B cell (primary cell): ENCODE measurements around the gene MCOLN3. TPM values are rescaled to one million over a fixed set of nuclear protein-coding genes. Genes with fewer than 3 reads are reported as not detected.

Experiments used
- ATAC-seq: fragments of 200-7000 bp; cut with Tn5 transposase; one replicate; pipeline ENCODE4 v1.10.0; 2021; ENCODE audit warnings: low read depth, mild to moderate bottlenecking, moderate number of reproducible peaks, moderate library complexity
- CTCF ChIA-PET: fragments of 350-600 bp; sonication (Branson Sonifier 250); formaldehyde crosslinking; loops from one replicate; lab custom pipeline; 2021; ENCODE audit warnings: antibody characterized with exemption, inconsistent platforms; lab: Charles Lee
- POLR2A ChIA-PET: fragments of 350-600 bp; sonication (Branson Sonifier 250); formaldehyde crosslinking; loops from one replicate; lab custom pipeline; 2021; ENCODE audit warnings: antibody characterized with exemption; lab: Charles Lee
- DNase-seq: peaks from one replicate; pipeline ENCODE4 v3.0.0; 2013
- H2AFZ ChIP-seq: 2 replicates; pipeline ENCODE4 v1.6.1; 2012; ENCODE audit warnings: mild to moderate bottlenecking, low read depth, low read length; ENCODE audit not compliant: insufficient read depth, poor library complexity, severe bottlenecking
- H3K27ac ChIP-seq, 2 donors: 1 replicate in 1 of 2; 2 replicates in 1 of 2; pipeline ENCODE4 v1.5.1; 2012 to 2013; ENCODE audit warnings: low read length in 2 of 2, mild to moderate bottlenecking in 2 of 2, moderate library complexity in 1 of 2
- H3K27me3 ChIP-seq, 4 experiments: fragments of 200-600 bp in 1 of 4; sonication (generic) in 1 of 4; replicated peaks in 1 of 4; 1 replicate in 2 of 4; 2 replicates in 2 of 4; pipeline versions ENCODE4 v1.6.1 to v1.7.0; 2013 to 2016; ENCODE audit warnings: low read length in 3 of 4, mild to moderate bottlenecking in 2 of 4, mixed read lengths in 1 of 4, moderate library complexity in 1 of 4; ENCODE audit not compliant: insufficient read depth in 4 of 4, control insufficient read depth in 3 of 4; ENCODE audit errors: control extremely low read depth in 1 of 4
- H3K36me3 ChIP-seq, 2 experiments: replicated peaks in 1 of 2; 1 replicate in 1 of 2; 2 replicates in 1 of 2; pipeline versions ENCODE4 v1.6.1 to v1.7.1; 2013; ENCODE audit warnings: low read length in 1 of 2; ENCODE audit not compliant: insufficient read depth in 2 of 2, control insufficient read depth in 1 of 2; ENCODE audit errors: control extremely low read depth in 1 of 2, extremely low read depth in 1 of 2
- H3K4me1 ChIP-seq, 2 donors: fragments of 200-600 bp in 1 of 2; sonication (generic) in 1 of 2; 1 replicate in 1 of 2; 2 replicates in 1 of 2; pipeline versions ENCODE4 v1.5.1 to v1.6.1; 2013 to 2017; ENCODE audit warnings: low read length in 2 of 2; ENCODE audit not compliant: control insufficient read depth in 2 of 2, insufficient read depth in 2 of 2
- H3K4me2 ChIP-seq: replicated peaks from 2 replicates; pipeline ENCODE3; 2012; ENCODE audit warnings: mild to moderate bottlenecking, low read depth, low read length; ENCODE audit not compliant: poor library complexity, severe bottlenecking
- H3K4me3 ChIP-seq, 5 experiments: fragments of 200-600 bp in 1 of 5; sonication (generic) in 1 of 5; 1 replicate in 3 of 5; 2 replicates in 2 of 5; pipeline versions ENCODE4 v1.5.1 to v1.7.0; 2011 to 2016; ENCODE audit warnings: low read length in 4 of 5, mild to moderate bottlenecking in 4 of 5, low read depth in 2 of 5, control low read depth in 1 of 5, moderate library complexity in 1 of 5; ENCODE audit not compliant: insufficient read depth in 1 of 5; ENCODE audit errors: control extremely low read depth in 1 of 5, extremely low read depth in 1 of 5
- H3K79me2 ChIP-seq: fragments of 200-600 bp; sonication (generic); one replicate; pipeline ENCODE4 v1.6.0; 2016; ENCODE audit warnings: low read length; ENCODE audit not compliant: control insufficient read depth, insufficient read depth
- H3K9ac ChIP-seq: fragments of 200-600 bp; sonication (generic); 2 replicates; pipeline ENCODE4 v1.6.1; 2017; ENCODE audit warnings: mild to moderate bottlenecking, low read length, moderate library complexity
- H3K9me3 ChIP-seq, 3 donors: one replicate each; pipeline versions ENCODE4 v1.6.1 to v1.7.1; 2013; ENCODE audit warnings: low read length in 2 of 3; ENCODE audit not compliant: control insufficient read depth in 2 of 3, insufficient read depth in 1 of 3; ENCODE audit errors: control extremely low read depth in 1 of 3
- H4K20me1 ChIP-seq: 2 replicates; pipeline ENCODE4 v1.6.0; 2012; ENCODE audit warnings: mild to moderate bottlenecking, low read length; ENCODE audit not compliant: insufficient read depth, control insufficient read depth, poor library complexity, severe bottlenecking
- H3K27ac Mint-ChIP-seq: one replicate; pipeline ENCODE4 v1.8.0; 2021; ENCODE audit warnings: mixed read lengths
- H3K27me3 Mint-ChIP-seq: one replicate; pipeline ENCODE4 v1.8.0; 2021; ENCODE audit warnings: mixed read lengths
- H3K4me1 Mint-ChIP-seq: one replicate; pipeline ENCODE4 v1.8.0; 2021; ENCODE audit warnings: mixed read lengths
- H3K4me3 Mint-ChIP-seq: one replicate; pipeline ENCODE4 v1.8.0; 2021; ENCODE audit warnings: mixed read lengths
- H3K9me3 Mint-ChIP-seq: one replicate; pipeline ENCODE4 v1.8.0; 2022; ENCODE audit warnings: mixed read lengths; ENCODE audit not compliant: insufficient read depth
- CTCF ChIP-seq: fragments of 200-600 bp; IDR thresholded peaks from one replicate; pipeline ENCODE4 v1.8.0; 2022; ENCODE audit warnings: antibody characterized with exemption, mild to moderate bottlenecking
- EZH2 ChIP-seq: IDR thresholded peaks from 2 replicates; pipeline ENCODE4 v1.6.1; 2012; ENCODE audit warnings: borderline replicate concordance, low read depth, mild to moderate bottlenecking, moderate library complexity, low read length; ENCODE audit not compliant: insufficient read depth, poor library complexity, severe bottlenecking
- WGBS: methylation state at CpG from one replicate; pipeline ENCODE4 v1.1.5; 2013; ENCODE audit warnings: missing lambda C conversion rate; ENCODE audit not compliant: insufficient coverage; 5-methylcytosine and 5-hydroxymethylcytosine counted together
- intact Hi-C: fragments of 100-400 bp; cut with micrococcal nuclease; formaldehyde crosslinking; loops from one replicate; pipeline ENCODE4 v1.10.0; 2022
- polyA plus RNA-seq: library from polyadenylated mRNA; depleted of rRNA; stranded (reverse); fragments of >200 nt; gene quantifications from 2 replicates; pipeline ENCODE4 v1.2.3, GENCODE V29; 2012
- total RNA-seq, 2 donors: library from RNA; stranded (reverse); fragments of 120-200 nt in 1 of 2; gene quantifications; 1 replicate in 1 of 2; 2 replicates in 1 of 2; pipeline versions ENCODE4 v1.2.3 to v1.2.4, GENCODE V29; 2013 to 2022

Gene MCOLN3
- total and polyA plus RNA-seq, 2 donors (not counting 1 experiment from before 2014, with no cell fraction given), result 0.10 TPM; not detected in 1

GRCh38 chr1:84982395-84982794, 65.9 kb downstream of the MCOLN3 start:
- no CpG with 5 or more reads among the region's 2 CpGs for WGBS
- Histone ChIP-seq H4K20me1 (no peaks in the 10 kb centered on the region), H3K9me3 (no peaks in the 10 kb centered on the region), H3K4me3 (no peak overlapping the region), H3K9ac (no peak overlapping the region), H3K36me3 (no peaks in the 10 kb centered on the region), H3K79me2 (peaks cover 9% of the 10 kb centered on the region), H3K4me2 (no peak overlapping the region), H2AFZ (no peak overlapping the region), H3K27me3 (no peaks in the 10 kb centered on the region), H3K27ac (no peak overlapping the region), H3K4me1 (peaks cover 10 to 14% of the 10 kb centered on the region in 2 donors)
- Mint-ChIP-seq H3K4me1 (peaks cover 38% of the 10 kb centered on the region), H3K27ac (no peak overlapping the region), H3K9me3 (peaks cover 4% of the 10 kb centered on the region), H3K27me3 (no peaks in the 10 kb centered on the region), H3K4me3 (no peak overlapping the region)
- no peak for DNase-seq
- ChIA-PET POLR2A (no interaction called here), CTCF (interaction anchor here (0.6 kb wide), 1 partner anchor 246 kb away, joined by 3 read pairs; no protein-coding TSS in a partner anchor)
- TF ChIP-seq CTCF (no peak), EZH2 (no peak)
- no peak for ATAC-seq
- intact Hi-C loops, result no loop called here

- intact Hi-C loops, result no loop called here
- POLR2A ChIA-PET, result no interaction called here
- Mint-ChIP-seq H3K4me3 (no peak overlapping the region), H3K4me1 (peaks cover 63% of the 10 kb centered on the region), H3K9me3 (peaks cover 8% of the 10 kb centered on the region), H3K27ac (peak overlapping the region; percentile 51), H3K27me3 (no peaks in the 10 kb centered on the region)
- Histone ChIP-seq H3K4me3 (no peak overlapping the region), H3K9me3 (no peaks in the 10 kb centered on the region), H3K4me2 (no peak overlapping the region), H3K9ac (no peak overlapping the region), H2AFZ (no peak overlapping the region), H4K20me1 (no peaks in the 10 kb centered on the region), H3K27ac (no peak overlapping the region), H3K79me2 (peaks cover 7% of the 10 kb centered on the region), H3K36me3 (no peaks in the 10 kb centered on the region), H3K27me3 (no peaks in the 10 kb centered on the region), H3K4me1 (peaks cover 22 to 37% of the 10 kb centered on the region in 2 donors)
- DNase-seq, result no peak
- CTCF ChIA-PET, result interaction anchor here (0.6 to 2.6 kb wide), 5 partner anchors 9 to 53 kb away, joined by 3 to 9 read pairs (median 5); no protein-coding TSS in a partner anchor
- 25% methylated on average over 2 of the region's 2 CpGs for WGBS
- TF ChIP-seq CTCF, result no peak
- TF ChIP-seq EZH2, result no peak
- no peak for ATAC-seq
Measured at GRCh38 chr1:84975035-84975434, 73.3 kb downstream of the MCOLN3 start.
